Mammary epithelial cell (primary cell): Measurements from ENCODE around the gene CEBPZOS.
A peak's percentile ranks its signal among the peaks of the same experiment; 100 is the strongest.

ENCODE experiments used
- EZH2 ChIP-seq: IDR thresholded peaks from 2 replicates; pipeline ENCODE4 v1.6.1; 2012; ENCODE audit warnings: low read length, inconsistent platforms, borderline replicate concordance
- TF ChIP-seq, protein P1 (sequence below), 2 donors: IDR thresholded peaks in 1 of 2; conservative IDR thresholded peaks in 1 of 2; 2 replicates each; pipeline ENCODE4 v1.5.1; 2011 to 2012; ENCODE audit warnings: inconsistent platforms in 2 of 2, low read length in 2 of 2, mild to moderate bottlenecking in 2 of 2, control low read depth in 1 of 2, low read depth in 1 of 2; ENCODE audit not compliant: insufficient read depth in 1 of 2; ENCODE audit errors: extremely low read depth in 1 of 2

DNA sequence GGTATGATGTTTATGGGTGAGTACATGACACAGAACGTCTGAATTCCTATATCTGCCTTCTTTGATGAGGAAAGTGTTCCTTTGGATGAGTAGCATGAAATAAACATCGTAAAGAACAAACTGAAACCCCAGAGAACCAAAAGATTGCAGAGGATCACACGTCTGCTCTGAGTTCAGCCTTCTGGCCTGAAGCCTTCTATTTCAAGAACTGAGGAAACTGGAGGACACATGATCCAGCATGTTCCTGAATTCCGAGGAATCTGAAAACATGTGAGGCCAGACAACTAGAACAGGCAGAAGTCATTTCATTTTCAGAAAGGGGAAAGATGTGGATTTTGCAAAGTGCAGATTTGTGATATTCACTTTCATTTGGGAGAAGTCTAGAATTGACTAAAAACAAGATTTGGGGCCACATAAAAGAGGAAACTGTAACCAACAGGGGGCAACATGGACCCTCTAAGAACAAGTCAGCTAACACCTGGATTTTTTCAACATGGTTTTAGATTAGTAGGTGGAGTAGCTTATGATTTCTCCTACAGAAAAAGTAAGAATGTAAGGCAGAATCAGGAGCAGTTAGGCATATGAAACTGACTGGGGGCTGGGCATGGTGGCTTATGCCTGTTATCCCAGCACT lies 16.2 kb upstream of the CEBPZOS start:
- TF ChIP-seq, protein P1, sequence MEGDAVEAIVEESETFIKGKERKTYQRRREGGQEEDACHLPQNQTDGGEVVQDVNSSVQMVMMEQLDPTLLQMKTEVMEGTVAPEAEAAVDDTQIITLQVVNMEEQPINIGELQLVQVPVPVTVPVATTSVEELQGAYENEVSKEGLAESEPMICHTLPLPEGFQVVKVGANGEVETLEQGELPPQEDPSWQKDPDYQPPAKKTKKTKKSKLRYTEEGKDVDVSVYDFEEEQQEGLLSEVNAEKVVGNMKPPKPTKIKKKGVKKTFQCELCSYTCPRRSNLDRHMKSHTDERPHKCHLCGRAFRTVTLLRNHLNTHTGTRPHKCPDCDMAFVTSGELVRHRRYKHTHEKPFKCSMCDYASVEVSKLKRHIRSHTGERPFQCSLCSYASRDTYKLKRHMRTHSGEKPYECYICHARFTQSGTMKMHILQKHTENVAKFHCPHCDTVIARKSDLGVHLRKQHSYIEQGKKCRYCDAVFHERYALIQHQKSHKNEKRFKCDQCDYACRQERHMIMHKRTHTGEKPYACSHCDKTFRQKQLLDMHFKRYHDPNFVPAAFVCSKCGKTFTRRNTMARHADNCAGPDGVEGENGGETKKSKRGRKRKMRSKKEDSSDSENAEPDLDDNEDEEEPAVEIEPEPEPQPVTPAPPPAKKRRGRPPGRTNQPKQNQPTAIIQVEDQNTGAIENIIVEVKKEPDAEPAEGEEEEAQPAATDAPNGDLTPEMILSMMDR (conservative IDR thresholded peaks at IDR 0.05 in 1 of 2, IDR thresholded peaks at IDR 0.05 in 1 of 2; ENCODE audit: extremely low read depth in 1 of 2, insufficient read depth in 1 of 2, low read depth in 1 of 2, low read length in 2 of 2): peak in 1 of 2 donors; percentile 0
- no peak for TF ChIP-seq EZH2
